Stomach (tissue), 4 donors: ENCODE data around the gene CSTF1.

Experiments used
- EP300 ChIP-seq: sonication (generic); formaldehyde crosslinking; IDR thresholded peaks from one replicate; pipeline ENCODE4 v1.6.1; 2017; ENCODE audit warnings: antibody characterized with exemption
- POLR2A ChIP-seq, 4 donors: fragments of 450-650 bp; IDR thresholded peaks; one replicate each; pipeline ENCODE4 v1.6.1; 2016; ENCODE audit warnings: antibody characterized with exemption in 4 of 4, control low read depth in 2 of 4, mild to moderate bottlenecking in 1 of 4, moderate library complexity in 1 of 4
- TF ChIP-seq, protein P1 (sequence below), 7 experiments: fragments of 450-650 bp in 4 of 7; fragments of 200-600 bp in 3 of 7; sonication (generic) in 3 of 7; IDR thresholded peaks; one replicate each; pipeline ENCODE4 v1.5.1; 2016 to 2019; ENCODE audit warnings: antibody characterized with exemption in 7 of 7, control low read depth in 2 of 7, mild to moderate bottlenecking in 1 of 7

DNA sequence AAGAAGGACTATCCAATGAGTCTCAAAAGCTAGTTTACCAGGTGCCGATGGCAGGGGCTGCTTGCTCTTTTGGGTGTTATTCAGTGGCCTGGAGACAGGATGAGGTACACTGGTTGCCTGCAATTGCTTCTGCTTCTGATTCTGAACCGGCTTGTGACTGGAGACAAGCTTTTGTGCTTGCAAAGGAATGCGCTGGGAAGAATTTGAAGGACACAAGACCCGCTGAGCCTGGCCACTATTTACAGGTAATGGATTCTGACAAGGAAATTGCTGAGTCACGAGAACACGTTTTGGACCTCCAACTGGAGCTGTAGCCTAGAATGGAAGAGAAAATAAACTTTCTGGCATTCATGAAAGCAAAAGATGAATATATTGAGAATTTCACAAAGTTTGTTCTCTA lies 6.2 kb upstream of the CSTF1 start:
- TF ChIP-seq, protein P1, sequence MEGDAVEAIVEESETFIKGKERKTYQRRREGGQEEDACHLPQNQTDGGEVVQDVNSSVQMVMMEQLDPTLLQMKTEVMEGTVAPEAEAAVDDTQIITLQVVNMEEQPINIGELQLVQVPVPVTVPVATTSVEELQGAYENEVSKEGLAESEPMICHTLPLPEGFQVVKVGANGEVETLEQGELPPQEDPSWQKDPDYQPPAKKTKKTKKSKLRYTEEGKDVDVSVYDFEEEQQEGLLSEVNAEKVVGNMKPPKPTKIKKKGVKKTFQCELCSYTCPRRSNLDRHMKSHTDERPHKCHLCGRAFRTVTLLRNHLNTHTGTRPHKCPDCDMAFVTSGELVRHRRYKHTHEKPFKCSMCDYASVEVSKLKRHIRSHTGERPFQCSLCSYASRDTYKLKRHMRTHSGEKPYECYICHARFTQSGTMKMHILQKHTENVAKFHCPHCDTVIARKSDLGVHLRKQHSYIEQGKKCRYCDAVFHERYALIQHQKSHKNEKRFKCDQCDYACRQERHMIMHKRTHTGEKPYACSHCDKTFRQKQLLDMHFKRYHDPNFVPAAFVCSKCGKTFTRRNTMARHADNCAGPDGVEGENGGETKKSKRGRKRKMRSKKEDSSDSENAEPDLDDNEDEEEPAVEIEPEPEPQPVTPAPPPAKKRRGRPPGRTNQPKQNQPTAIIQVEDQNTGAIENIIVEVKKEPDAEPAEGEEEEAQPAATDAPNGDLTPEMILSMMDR (IDR thresholded peaks at IDR 0.05) = no peak
- TF ChIP-seq POLR2A (IDR thresholded peaks at IDR 0.05) = no peak
- no peak for TF ChIP-seq EP300
